Fibroblast of pulmonary artery (primary cell): ENCODE results near the gene P3H4.
"Not testable (repeated sequence)": the region's sequence is repeated elsewhere in the genome, so short reads cannot be mapped to it uniquely, and the experiment has no call there.

Experiments
- DNase-seq: peaks from one replicate; pipeline ENCODE4 v3.0.0-alpha.2; 2010; ENCODE audit warnings: low read depth
- H3K4me3 ChIP-seq: replicated peaks from 2 replicates; pipeline ENCODE4 v1.5.1; 2011; ENCODE audit warnings: low read depth, mild to moderate bottlenecking, control low read depth, low read length, moderate library complexity
- TF ChIP-seq, protein P1 (sequence below): IDR thresholded peaks from 2 replicates; pipeline ENCODE4 v1.5.1; 2011; ENCODE audit warnings: mild to moderate bottlenecking, control low read depth, low read length, inconsistent platforms; ENCODE audit errors: missing control alignments

The P3H4 gene, protein sequence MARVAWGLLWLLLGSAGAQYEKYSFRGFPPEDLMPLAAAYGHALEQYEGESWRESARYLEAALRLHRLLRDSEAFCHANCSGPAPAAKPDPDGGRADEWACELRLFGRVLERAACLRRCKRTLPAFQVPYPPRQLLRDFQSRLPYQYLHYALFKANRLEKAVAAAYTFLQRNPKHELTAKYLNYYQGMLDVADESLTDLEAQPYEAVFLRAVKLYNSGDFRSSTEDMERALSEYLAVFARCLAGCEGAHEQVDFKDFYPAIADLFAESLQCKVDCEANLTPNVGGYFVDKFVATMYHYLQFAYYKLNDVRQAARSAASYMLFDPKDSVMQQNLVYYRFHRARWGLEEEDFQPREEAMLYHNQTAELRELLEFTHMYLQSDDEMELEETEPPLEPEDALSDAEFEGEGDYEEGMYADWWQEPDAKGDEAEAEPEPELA

DNA sequence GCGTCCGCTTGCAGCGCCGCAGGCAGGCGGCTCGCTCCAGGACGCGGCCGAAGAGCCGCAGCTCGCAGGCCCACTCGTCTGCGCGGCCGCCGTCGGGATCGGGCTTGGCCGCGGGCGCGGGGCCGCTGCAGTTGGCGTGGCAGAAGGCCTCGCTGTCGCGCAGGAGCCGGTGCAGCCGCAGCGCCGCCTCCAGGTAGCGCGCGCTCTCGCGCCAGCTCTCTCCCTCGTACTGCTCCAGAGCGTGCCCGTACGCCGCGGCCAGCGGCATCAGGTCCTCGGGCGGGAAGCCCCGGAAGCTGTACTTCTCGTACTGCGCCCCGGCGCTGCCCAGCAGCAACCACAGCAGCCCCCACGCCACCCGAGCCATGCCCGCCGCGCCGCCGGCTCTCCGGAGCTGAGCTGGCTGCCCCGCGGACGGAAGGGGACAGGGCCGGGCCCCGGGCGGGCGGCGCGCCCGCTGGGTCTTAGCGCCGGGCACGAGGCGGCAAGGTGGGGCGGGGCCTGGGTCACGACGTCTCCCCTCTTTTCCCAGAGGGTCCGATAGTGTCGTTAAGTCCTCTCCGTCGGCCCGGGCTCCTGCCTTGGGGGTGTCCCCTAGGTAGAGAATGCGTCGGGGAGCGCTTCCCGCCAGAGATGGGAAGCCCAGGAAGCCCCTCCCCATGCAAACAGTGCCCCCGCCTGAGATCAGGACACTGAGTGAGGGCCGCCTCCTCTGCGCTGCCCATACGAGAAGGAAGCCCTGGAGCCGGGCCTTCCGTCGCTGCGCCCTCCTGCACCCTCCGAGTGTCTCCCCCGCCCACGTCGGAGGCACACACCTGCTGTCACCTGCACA, at the start of gene P3H4:
Gene P3H4 (minus strand): TSS at position 401 of the 832 bp plus-strand sequence. CDS start 34 bp downstream, at position 367.
- H3K4me3 ChIP-seq, result peak within 1 kb of the TSS; percentile 86
- peak; percentile 80 for DNase-seq
- TF ChIP-seq, protein P1, sequence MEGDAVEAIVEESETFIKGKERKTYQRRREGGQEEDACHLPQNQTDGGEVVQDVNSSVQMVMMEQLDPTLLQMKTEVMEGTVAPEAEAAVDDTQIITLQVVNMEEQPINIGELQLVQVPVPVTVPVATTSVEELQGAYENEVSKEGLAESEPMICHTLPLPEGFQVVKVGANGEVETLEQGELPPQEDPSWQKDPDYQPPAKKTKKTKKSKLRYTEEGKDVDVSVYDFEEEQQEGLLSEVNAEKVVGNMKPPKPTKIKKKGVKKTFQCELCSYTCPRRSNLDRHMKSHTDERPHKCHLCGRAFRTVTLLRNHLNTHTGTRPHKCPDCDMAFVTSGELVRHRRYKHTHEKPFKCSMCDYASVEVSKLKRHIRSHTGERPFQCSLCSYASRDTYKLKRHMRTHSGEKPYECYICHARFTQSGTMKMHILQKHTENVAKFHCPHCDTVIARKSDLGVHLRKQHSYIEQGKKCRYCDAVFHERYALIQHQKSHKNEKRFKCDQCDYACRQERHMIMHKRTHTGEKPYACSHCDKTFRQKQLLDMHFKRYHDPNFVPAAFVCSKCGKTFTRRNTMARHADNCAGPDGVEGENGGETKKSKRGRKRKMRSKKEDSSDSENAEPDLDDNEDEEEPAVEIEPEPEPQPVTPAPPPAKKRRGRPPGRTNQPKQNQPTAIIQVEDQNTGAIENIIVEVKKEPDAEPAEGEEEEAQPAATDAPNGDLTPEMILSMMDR, result peak; percentile 50

DNA sequence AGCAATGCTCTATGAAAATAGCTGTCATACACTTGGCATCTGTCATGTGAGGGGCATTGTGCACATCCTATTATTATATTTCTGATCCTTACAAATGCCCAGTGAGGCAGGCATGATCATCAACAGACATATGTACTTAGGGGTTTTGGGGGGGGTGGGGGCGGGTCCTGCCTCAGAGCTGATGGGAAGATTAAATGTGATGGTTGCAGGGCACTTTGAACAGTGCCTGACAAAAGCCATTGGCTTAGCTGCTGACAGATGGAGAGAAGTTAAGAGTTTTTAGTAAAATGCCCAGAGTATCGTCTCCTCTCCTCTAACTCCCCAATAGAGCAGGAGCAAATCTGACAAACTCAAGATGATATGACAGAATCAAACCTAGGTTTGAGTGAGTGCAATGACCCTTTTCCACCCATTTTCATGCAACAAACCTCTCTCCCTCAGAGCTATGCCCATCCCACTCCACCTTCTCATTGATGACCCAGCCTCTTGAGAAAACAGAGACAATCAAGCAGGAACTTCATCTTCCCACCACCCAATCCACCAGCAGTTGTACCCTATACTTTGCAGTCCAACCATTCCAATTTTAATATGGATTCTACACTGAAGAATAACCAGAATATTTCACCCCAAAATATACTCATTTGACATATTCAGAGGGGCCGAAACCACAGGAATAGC, 48.6 kb upstream of the P3H4 start:
- TF ChIP-seq, protein P1, result no peak
- no peak for DNase-seq
- H3K4me3 ChIP-seq, result no peak overlapping the region

DNA sequence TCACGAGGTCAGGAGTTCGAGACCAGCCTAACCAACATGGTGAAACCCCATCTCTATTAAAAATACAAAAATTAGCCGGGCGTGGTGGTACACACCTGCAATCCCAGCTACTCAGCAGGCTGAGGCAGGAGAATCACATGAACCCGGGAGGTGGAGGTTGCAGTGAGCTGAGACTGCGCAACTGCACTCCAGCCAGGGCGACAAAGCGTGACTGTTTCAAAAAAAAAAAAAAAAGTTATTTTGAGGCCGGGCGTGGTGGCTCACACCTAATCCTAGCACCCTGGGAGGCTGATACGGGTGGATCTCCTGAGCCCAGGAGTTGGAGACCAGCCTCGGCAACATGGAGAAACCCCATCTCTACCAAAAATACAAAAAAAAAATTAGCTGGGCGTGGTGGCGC, 39.6 kb upstream of the P3H4 start:
- DNase-seq, H3K4me3 ChIP-seq: not testable (repeated sequence)

DNA sequence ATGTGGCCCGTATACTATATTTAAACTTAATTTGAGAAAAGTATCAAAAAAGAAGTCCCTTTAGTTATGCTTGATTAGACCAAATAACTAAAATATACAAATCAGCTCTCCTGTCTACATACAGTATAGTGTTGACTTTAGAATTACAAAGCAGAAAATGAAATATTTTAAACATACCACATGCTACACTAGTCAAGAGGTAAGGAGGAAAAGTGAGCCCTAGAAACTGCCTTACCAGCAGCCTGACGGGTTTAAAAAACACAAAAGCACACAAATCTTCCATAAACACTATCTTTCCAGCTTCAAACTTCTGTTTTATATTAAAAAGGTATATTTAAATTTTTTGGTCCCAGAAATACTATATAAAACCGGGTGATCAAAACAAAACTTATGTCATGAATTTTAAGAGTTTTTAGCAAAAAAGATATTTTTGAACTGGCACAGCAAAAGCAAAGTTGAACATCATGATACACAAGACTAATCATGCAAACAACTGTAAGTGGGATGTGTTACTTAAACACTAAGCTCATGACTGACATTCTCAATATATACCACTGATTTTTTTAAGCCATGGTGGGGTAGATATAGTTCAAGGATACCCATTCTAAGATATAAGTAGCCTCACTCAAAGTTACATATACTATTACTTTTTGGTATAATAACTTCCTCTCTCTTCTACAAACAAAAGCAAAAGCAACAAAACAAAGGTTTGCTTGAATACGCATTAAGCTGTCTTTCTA, 37.7 kb upstream of the P3H4 start:
- DNase-seq, result no peak
- TF ChIP-seq, protein P1, result no peak
- H3K4me3 ChIP-seq, result no peak overlapping the region

DNA sequence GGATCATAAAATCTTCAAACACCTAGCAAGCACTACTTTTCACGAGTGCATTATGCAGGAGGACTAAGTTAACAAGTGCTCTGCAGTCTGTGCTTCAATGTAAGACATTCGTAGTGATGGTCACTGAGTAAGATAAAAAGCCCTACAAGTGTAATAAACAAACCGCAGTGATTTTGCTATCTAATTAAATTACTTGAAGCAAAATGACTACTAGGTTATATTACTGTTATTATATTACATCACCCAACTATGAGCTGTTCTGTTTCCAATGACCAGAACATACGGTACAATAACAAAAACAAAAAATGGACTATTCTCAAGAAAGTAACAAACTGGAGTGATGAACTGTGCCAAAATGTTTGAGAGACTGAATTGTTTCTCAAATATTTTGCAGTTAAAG, 37.0 kb upstream of the P3H4 start:
- TF ChIP-seq, protein P1, result no peak
- no peak for DNase-seq
- no peak overlapping the region for H3K4me3 ChIP-seq

DNA sequence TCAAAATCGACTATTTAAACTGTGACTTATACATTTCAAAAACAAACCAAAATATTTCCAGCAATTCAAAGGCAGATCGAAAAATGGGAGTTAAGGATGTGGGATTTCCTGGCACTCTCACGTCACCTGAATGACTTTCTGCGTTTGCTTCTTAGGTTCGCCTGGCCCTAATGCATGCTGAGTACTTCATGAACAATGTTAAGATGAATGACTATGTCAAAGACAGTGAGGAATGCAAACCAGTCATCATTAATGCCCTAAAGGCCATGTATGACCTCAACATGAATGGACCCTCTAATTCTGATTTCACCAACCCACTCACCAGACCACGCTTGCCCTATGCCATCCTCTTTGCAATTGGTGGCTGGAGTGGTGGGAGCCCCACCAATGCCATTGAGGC, 33.2 kb upstream of the P3H4 start:
- TF ChIP-seq, protein P1, result no peak
- no peak for DNase-seq
- no peak overlapping the region for H3K4me3 ChIP-seq

DNA sequence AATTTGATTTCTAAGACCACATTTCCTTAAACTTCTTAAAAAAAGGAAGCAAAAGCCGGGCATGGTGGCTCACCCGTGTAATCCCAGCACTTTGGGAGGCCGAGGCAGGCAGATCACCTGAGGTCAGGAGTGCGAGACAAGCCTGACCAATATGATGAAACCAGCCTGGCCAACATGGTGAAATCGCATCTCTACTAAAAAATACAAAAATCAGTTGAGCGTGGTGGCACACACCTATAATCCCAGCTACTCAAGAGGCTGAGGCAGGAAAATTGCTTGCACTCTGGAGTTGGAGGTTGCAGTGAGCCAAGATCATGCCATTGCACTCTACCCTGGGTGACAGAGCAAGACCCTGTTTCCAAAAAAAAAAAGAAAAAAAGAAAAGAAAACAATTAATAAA, 29.0 kb upstream of the P3H4 start:
- not testable (repeated sequence) for H3K4me3 ChIP-seq, DNase-seq

DNA sequence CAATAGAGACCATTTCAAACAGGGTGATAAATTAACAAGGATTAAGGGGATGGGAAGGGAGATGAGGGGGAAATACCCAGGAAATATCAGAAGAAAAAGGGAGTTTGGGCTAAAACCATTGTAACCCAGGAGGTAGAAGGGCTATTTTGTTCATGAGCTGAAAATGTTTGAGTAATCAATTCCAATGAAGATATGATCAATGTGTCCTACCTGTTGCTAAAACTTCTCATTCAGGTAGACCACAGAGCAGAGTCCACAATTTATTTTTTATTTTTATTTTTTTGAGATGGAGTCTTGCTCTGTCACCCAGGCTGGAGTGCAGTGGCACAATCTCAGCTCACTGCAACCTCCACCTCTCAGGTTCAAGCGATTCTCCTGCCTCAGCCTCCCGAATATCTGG, 27.7 kb upstream of the P3H4 start:
- not testable (repeated sequence) for DNase-seq, H3K4me3 ChIP-seq
